ENCODE data around the gene C3orf62.
A peak's percentile ranks its signal among the peaks of the same experiment; 100 is the strongest.

C3orf62 gene

GRCh38 chr3:49278548-49278947 is 1.5 kb upstream of the C3orf62 start:
- peaks cover 27% of the 10 kb centered on the region for H3K4me1 Mint-ChIP-seq
- H3K27me3 Mint-ChIP-seq, result no peaks in the 10 kb centered on the region
- H3K27ac Mint-ChIP-seq, result no peak overlapping the region
- H3K36me3 Mint-ChIP-seq, result peaks cover 6% of the 10 kb centered on the region
- H3K9me3 Mint-ChIP-seq, result no peaks in the 10 kb centered on the region
- H3K4me3 Mint-ChIP-seq, result no peak overlapping the region

- no peaks in the 10 kb centered on the region for H3K9me3 Mint-ChIP-seq
- H3K27me3 Mint-ChIP-seq, result no peaks in the 10 kb centered on the region
- H3K4me1 Mint-ChIP-seq, result peaks cover 27% of the 10 kb centered on the region
- peaks cover 4% of the 10 kb centered on the region for H3K36me3 Mint-ChIP-seq
- H3K4me3 Mint-ChIP-seq, result peak overlapping the region; percentile 83
- peak overlapping the region; percentile 90 for H3K27ac Mint-ChIP-seq
These were observed 347 bp upstream of the C3orf62 start for GRCh38 chr3:49277383-49277775.

GRCh38 chr3:49273825-49274532 is 3.1 kb downstream of the C3orf62 start:
- peaks cover 27% of the 10 kb centered on the region for H3K4me1 Mint-ChIP-seq
- peaks cover 9% of the 10 kb centered on the region for H3K36me3 Mint-ChIP-seq
- H3K4me3 Mint-ChIP-seq, result peak overlapping the region; percentile 30
- no peaks in the 10 kb centered on the region for H3K9me3 Mint-ChIP-seq
- H3K27me3 Mint-ChIP-seq, result no peaks in the 10 kb centered on the region
- peak overlapping the region; percentile 59 for H3K27ac Mint-ChIP-seq

GRCh38 chr3:49271047-49271446 is 6.0 kb downstream of the C3orf62 start:
- Mint-ChIP-seq H3K9me3 (no peaks in the 10 kb centered on the region), H3K4me1 (peaks cover 9% of the 10 kb centered on the region), H3K36me3 (peaks cover 8% of the 10 kb centered on the region), H3K4me3 (no peak overlapping the region), H3K27ac (no peak overlapping the region), H3K27me3 (no peaks in the 10 kb centered on the region)

GRCh38 chr3:49270156-49270500 is 6.9 kb downstream of the C3orf62 start:
- H3K4me1 Mint-ChIP-seq, result peaks cover 4% of the 10 kb centered on the region
- H3K36me3 Mint-ChIP-seq, result peaks cover 8% of the 10 kb centered on the region

GRCh38 chr3:49269443-49270155 is 7.4 kb downstream of the C3orf62 start:
- no peaks in the 10 kb centered on the region for H3K27me3 Mint-ChIP-seq
- peaks cover 4% of the 10 kb centered on the region for H3K4me1 Mint-ChIP-seq
- H3K9me3 Mint-ChIP-seq, result no peaks in the 10 kb centered on the region
- H3K36me3 Mint-ChIP-seq, result peaks cover 8% of the 10 kb centered on the region
- no peak overlapping the region for H3K27ac Mint-ChIP-seq
- no peak overlapping the region for H3K4me3 Mint-ChIP-seq

More at GRCh38 chr3:49270156-49270500, 6.9 kb downstream of the C3orf62 start:
- H3K27ac Mint-ChIP-seq, result no peak overlapping the region
- no peak overlapping the region for H3K4me3 Mint-ChIP-seq
- H3K27me3 Mint-ChIP-seq, result no peaks in the 10 kb centered on the region
- no peaks in the 10 kb centered on the region for H3K9me3 Mint-ChIP-seq

- Mint-ChIP-seq H3K4me3 (no peak overlapping the region), H3K27me3 (no peaks in the 10 kb centered on the region), H3K4me1 (no peaks in the 10 kb centered on the region), H3K9me3 (no peaks in the 10 kb centered on the region), H3K36me3 (peaks cover 8% of the 10 kb centered on the region), H3K27ac (peak overlapping the region; percentile 27)
These were observed 10.5 kb downstream of the C3orf62 start for GRCh38 chr3:49266410-49267095.

GRCh38 chr3:49265661-49266386 is 11.2 kb downstream of the C3orf62 start:
- peak overlapping the region; percentile 14 for H3K27ac Mint-ChIP-seq
- no peaks in the 10 kb centered on the region for H3K4me1 Mint-ChIP-seq
- no peaks in the 10 kb centered on the region for H3K27me3 Mint-ChIP-seq
- H3K36me3 Mint-ChIP-seq, result peaks cover 4% of the 10 kb centered on the region
- H3K9me3 Mint-ChIP-seq, result no peaks in the 10 kb centered on the region
- H3K4me3 Mint-ChIP-seq, result no peak overlapping the region

GRCh38 chr3:49263159-49263889 is 13.7 kb downstream of the C3orf62 start:
- Mint-ChIP-seq H3K27ac (no peak overlapping the region), H3K27me3 (no peaks in the 10 kb centered on the region), H3K4me3 (no peak overlapping the region), H3K36me3 (peaks cover 2% of the 10 kb centered on the region), H3K9me3 (no peaks in the 10 kb centered on the region), H3K4me1 (no peaks in the 10 kb centered on the region)

GRCh38 chr3:49260806-49261324 is 16.2 kb downstream of the C3orf62 start:
- no peaks in the 10 kb centered on the region for H3K27me3 Mint-ChIP-seq
- H3K4me1 Mint-ChIP-seq, result no peaks in the 10 kb centered on the region
- no peak overlapping the region for H3K27ac Mint-ChIP-seq
- H3K4me3 Mint-ChIP-seq, result no peak overlapping the region
- H3K36me3 Mint-ChIP-seq, result no peaks in the 10 kb centered on the region
- H3K9me3 Mint-ChIP-seq, result no peaks in the 10 kb centered on the region

- H3K4me3 Mint-ChIP-seq, result no peak overlapping the region
- H3K4me1 Mint-ChIP-seq, result no peaks in the 10 kb centered on the region
- no peaks in the 10 kb centered on the region for H3K27me3 Mint-ChIP-seq
- no peak overlapping the region for H3K27ac Mint-ChIP-seq
- no peaks in the 10 kb centered on the region for H3K36me3 Mint-ChIP-seq
- no peaks in the 10 kb centered on the region for H3K9me3 Mint-ChIP-seq
These were observed 19.8 kb downstream of the C3orf62 start for GRCh38 chr3:49257187-49257586.

GRCh38 chr3:49255718-49256511 is 21.1 kb downstream of the C3orf62 start:
- no peaks in the 10 kb centered on the region for H3K36me3 Mint-ChIP-seq

GRCh38 chr3:49255112-49255511 is 21.9 kb downstream of the C3orf62 start:
- no peak overlapping the region for H3K4me3 Mint-ChIP-seq
- no peaks in the 10 kb centered on the region for H3K9me3 Mint-ChIP-seq
- H3K36me3 Mint-ChIP-seq, result no peaks in the 10 kb centered on the region
- H3K4me1 Mint-ChIP-seq, result no peaks in the 10 kb centered on the region
- no peak overlapping the region for H3K27ac Mint-ChIP-seq
- no peaks in the 10 kb centered on the region for H3K27me3 Mint-ChIP-seq

More at GRCh38 chr3:49255718-49256511, 21.1 kb downstream of the C3orf62 start:
- Mint-ChIP-seq H3K4me1 (no peaks in the 10 kb centered on the region), H3K9me3 (no peaks in the 10 kb centered on the region), H3K27ac (no peak overlapping the region), H3K4me3 (no peak overlapping the region), H3K27me3 (no peaks in the 10 kb centered on the region)

GRCh38 chr3:49253512-49253911 is 23.5 kb downstream of the C3orf62 start:
- Mint-ChIP-seq H3K9me3 (no peaks in the 10 kb centered on the region), H3K36me3 (no peaks in the 10 kb centered on the region), H3K4me1 (no peaks in the 10 kb centered on the region), H3K4me3 (no peak overlapping the region), H3K27me3 (no peaks in the 10 kb centered on the region), H3K27ac (no peak overlapping the region)
